Activated naive CD4-positive, alpha-beta T cell treated with anti-CD3 and anti-CD28 coated beads, Interleukin-2, amount 10 ng/mL, durations not matched to agents 7 days and 5 days (primary cell): ENCODE results near the gene FAT1.

Experiments used
- CTCF ChIA-PET: fragments of 350-600 bp; sonication (Branson Sonifier 250); formaldehyde crosslinking; loops from one replicate; lab custom pipeline; 2021; ENCODE audit warnings: antibody characterized with exemption; lab: Charles Lee
- DNase-seq: peaks from one replicate; pipeline ENCODE4 v3.0.0-alpha.2; 2020
- H3K27ac Mint-ChIP-seq: one replicate; pipeline ENCODE4 v1.8.0; 2021; ENCODE audit warnings: mild to moderate bottlenecking, moderate library complexity, mixed read lengths
- H3K27me3 Mint-ChIP-seq: one replicate; pipeline ENCODE4 v1.8.0; 2021; ENCODE audit warnings: mild to moderate bottlenecking, mixed read lengths
- H3K36me3 Mint-ChIP-seq: one replicate; pipeline ENCODE4 v1.8.0; 2021; ENCODE audit warnings: mixed read lengths
- H3K4me1 Mint-ChIP-seq: one replicate; pipeline ENCODE4 v1.8.0; 2021; ENCODE audit warnings: mixed read lengths
- H3K4me3 Mint-ChIP-seq: one replicate; pipeline ENCODE4 v1.8.0; 2021; ENCODE audit warnings: mild to moderate bottlenecking, moderate library complexity, mixed read lengths
- H3K9me3 Mint-ChIP-seq: one replicate; pipeline ENCODE4 v1.8.0; 2021; ENCODE audit warnings: mixed read lengths

Gene FAT1

DNA sequence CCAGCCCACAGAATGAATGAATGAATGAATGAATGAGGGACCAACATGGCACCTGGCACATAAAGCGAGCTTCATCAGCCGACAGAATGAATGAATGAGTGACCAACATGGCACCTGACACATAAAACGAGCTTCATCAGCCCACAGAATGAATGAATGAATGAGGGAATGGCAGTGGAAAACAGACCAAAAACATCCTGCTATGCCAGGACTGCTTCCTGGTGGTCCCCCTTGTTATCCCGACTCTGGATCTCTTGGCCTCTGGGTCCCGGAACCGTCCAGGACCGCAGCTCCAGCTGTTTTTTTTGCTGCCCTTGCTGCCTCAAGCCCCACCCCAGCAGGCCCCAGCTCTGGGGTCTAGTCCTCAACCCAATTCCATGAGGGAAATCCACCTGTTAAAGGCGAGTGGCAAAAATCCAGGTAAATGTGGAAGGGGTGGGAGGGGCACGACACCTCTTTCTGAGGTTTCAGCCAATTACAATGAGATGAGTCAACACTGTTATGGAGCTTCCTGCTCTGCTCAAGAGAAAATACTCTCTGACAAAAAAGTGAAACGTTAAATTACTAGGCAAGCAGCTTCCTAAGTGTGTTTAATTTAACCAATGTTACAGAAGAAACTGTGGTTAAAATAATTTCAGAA, 96.3 kb downstream of the FAT1 start:
- peaks cover 9% of the 10 kb centered on the region for H3K4me1 Mint-ChIP-seq
- H3K27ac Mint-ChIP-seq: no peak overlapping the region
- no peak for DNase-seq
- CTCF ChIA-PET: no interaction called here
- peaks cover 2% of the 10 kb centered on the region for H3K36me3 Mint-ChIP-seq
- H3K27me3 Mint-ChIP-seq: no peaks in the 10 kb centered on the region
- no peak overlapping the region for H3K4me3 Mint-ChIP-seq
- peaks cover 24% of the 10 kb centered on the region for H3K9me3 Mint-ChIP-seq

DNA sequence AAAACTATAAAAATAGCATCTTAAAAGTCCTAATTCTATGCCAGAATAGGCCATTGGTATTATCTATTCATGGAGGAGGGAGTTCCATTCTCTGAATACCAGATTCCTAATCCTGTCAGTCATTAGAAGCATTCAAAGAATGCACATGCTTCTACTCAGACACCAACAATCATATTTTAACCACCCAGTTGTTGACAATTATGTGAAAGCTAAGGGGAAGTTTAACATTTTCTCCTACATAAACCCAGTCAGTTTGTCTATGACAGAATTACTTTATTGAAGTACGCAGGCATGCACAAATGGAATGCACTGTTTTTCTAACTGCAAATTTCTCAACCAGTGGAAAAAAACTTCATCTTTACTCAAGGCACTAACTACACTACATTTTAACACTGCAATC, 98.7 kb downstream of the FAT1 start:
- Mint-ChIP-seq H3K27ac (no peak overlapping the region), H3K4me1 (peaks cover 9% of the 10 kb centered on the region), H3K4me3 (no peak overlapping the region), H3K36me3 (peaks cover 2% of the 10 kb centered on the region), H3K27me3 (no peaks in the 10 kb centered on the region), H3K9me3 (peaks cover 14% of the 10 kb centered on the region)
- CTCF ChIA-PET: no interaction called here
- no peak for DNase-seq

DNA sequence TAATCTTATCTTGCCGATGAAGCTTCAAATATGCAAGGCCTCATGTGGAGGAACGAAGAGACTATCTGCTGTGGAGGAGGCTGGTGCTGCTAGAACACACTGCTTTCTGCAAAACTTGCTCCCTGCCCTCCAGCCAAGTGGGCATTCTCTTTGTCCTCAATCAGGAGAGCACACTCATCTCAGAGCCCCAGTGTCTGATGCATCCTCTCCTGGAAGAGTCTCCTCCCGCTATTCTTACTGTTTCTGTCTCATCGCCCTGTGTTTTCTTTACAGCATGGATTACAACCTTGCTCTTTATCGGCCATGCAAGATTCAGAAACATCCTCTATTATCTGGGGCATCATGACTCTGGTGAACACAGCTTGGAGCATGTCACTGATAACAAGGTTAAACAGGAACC, 100.1 kb downstream of the FAT1 start:
- Mint-ChIP-seq H3K36me3 (peaks cover 2% of the 10 kb centered on the region), H3K4me1 (peaks cover 9% of the 10 kb centered on the region), H3K9me3 (peaks cover 10% of the 10 kb centered on the region), H3K4me3 (no peak overlapping the region), H3K27ac (no peak overlapping the region), H3K27me3 (no peaks in the 10 kb centered on the region)
- DNase-seq: no peak
- CTCF ChIA-PET: no interaction called here

DNA sequence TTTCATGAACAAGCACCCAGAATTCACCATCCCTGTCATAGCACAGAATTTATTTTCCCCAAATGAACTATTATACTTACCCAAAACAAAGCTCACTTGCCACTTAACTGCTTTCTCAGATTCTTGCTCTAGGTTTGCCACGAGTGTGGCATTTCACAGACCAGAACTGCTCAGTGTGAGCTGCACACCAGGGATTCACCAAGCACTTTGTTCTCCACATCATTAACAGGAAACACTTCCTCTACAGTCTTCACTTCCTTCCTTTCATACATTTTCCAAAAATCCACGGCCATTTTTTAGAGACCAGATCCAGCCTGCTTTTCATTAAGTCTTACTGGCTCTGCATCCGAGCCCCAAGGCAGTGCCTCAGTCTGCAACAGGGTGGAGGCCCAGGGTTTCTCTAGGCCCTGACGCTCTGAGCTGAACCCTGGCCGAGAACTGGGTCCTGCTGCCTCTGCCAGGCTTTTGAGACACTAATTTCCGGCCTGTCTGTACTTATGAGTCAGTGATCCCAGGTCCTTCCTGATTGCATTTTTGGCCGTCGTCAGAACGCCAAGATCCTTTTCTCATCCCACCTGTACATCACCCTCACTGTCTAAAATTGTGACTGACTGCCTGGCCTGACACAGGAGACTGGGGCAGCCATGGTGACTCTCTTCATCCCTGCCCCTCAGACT, 100.7 kb downstream of the FAT1 start:
- peaks cover 5% of the 10 kb centered on the region for H3K4me1 Mint-ChIP-seq
- H3K27me3 Mint-ChIP-seq: no peaks in the 10 kb centered on the region
- H3K27ac Mint-ChIP-seq: no peak overlapping the region
- H3K9me3 Mint-ChIP-seq: peaks cover 4% of the 10 kb centered on the region
- H3K4me3 Mint-ChIP-seq: no peak overlapping the region
- peaks cover 2% of the 10 kb centered on the region for H3K36me3 Mint-ChIP-seq
- DNase-seq: no peak
- CTCF ChIA-PET: no interaction called here

DNA sequence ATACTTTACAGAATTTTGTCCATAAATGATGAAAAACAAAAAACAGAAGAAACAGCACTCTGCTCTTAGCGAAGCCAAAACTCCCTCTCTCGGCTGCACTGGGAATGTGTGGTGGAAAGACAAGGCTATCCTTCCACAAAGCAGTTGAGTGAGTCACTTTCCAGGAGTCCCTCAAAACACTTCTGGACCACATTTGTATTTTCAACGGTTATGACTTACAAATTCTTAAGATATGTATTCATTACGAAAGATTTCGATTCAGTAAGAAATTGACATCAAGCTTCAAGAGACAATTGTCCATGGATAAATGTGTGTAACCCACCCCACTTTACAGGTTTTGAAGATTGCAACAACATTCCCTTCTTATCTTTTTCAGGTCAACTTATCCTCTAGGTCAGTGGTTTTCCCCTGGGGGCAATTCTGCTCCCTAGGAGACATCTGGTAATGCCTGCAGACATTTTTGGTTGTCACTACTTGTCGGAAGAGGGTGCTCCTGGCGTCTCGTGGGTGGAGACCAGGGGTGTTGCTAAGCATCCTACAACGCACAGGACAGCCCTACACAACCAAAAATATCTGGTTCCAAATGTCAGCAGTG, 101.6 kb downstream of the FAT1 start:
- H3K27ac Mint-ChIP-seq: no peak overlapping the region
- no peaks in the 10 kb centered on the region for H3K4me1 Mint-ChIP-seq
- peaks cover 3% of the 10 kb centered on the region for H3K9me3 Mint-ChIP-seq
- DNase-seq: no peak
- no peak overlapping the region for H3K4me3 Mint-ChIP-seq
- H3K27me3 Mint-ChIP-seq: no peaks in the 10 kb centered on the region
- CTCF ChIA-PET: no interaction called here
- no peaks in the 10 kb centered on the region for H3K36me3 Mint-ChIP-seq

DNA sequence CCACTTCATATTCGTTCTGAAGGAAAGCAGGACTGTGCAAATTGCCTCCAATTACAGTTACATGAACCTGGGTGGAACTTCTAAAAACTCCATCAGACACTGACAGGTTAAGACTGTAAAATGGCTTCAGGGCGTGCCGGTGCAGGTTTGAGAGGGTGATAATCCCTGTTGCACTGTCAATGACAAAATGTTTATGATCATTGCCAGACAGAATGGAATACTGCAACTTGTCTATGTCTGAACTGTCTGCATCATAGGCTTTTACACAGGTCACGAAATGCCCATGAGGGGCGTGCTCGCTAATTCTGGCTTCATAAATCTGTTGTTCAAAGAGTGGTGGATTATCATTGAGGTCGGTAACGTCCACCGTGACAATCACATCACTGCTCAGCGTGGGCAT, 104.6 kb downstream of the FAT1 start:
- H3K36me3 Mint-ChIP-seq: no peaks in the 10 kb centered on the region
- no peaks in the 10 kb centered on the region for H3K4me1 Mint-ChIP-seq
- peaks cover 5% of the 10 kb centered on the region for H3K9me3 Mint-ChIP-seq
- no peak for DNase-seq
- CTCF ChIA-PET: no interaction called here
- no peaks in the 10 kb centered on the region for H3K27me3 Mint-ChIP-seq
- H3K4me3 Mint-ChIP-seq: no peak overlapping the region
- no peak overlapping the region for H3K27ac Mint-ChIP-seq

DNA sequence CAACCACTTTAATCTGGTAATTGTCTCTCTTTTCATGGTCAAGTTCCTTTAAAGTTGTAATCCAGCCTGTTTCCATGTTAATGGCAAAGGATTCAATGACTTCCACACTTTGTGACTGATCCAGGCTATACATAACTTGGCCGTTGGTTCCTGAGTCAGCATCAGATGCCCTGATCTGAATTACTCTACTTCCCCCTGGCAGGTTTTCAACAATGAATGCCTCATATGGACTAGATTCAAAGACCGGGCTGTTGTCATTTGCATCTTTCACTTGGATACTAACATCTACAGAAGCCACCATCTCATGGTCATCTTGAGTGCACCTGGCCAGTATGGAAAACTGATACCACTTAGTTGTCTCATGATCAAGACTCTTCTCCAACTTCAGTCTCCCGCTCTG, 105.7 kb downstream of the FAT1 start:
- CTCF ChIA-PET: no interaction called here
- Mint-ChIP-seq H3K36me3 (no peaks in the 10 kb centered on the region), H3K27me3 (no peaks in the 10 kb centered on the region), H3K4me1 (no peaks in the 10 kb centered on the region), H3K4me3 (no peak overlapping the region), H3K27ac (no peak overlapping the region), H3K9me3 (peaks cover 5% of the 10 kb centered on the region)
- DNase-seq: no peak

DNA sequence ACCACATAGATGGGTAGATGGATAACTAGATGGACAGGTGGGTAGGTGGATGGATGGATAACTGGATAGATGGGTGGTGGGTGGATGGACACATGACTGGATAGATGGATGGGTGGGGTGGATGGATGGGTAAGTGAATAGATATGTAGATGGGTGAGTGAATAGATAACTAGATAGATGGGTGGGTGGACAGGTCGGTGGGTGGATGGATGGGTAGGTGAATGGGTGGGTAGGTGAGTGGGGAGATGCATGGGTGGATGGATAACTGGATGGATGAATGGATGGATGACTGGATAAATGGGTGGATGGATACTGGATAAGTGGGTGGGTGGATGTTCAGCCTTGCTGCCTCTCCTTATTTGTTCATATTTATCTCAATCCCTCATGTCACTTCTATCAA, 116.2 kb downstream of the FAT1 start:
- no peaks in the 10 kb centered on the region for H3K27me3 Mint-ChIP-seq
- no peaks in the 10 kb centered on the region for H3K36me3 Mint-ChIP-seq
- no peak for DNase-seq
- H3K4me3 Mint-ChIP-seq: no peak overlapping the region
- no peaks in the 10 kb centered on the region for H3K9me3 Mint-ChIP-seq
- H3K4me1 Mint-ChIP-seq: no peaks in the 10 kb centered on the region
- H3K27ac Mint-ChIP-seq: no peak overlapping the region
- CTCF ChIA-PET: no interaction called here

DNA sequence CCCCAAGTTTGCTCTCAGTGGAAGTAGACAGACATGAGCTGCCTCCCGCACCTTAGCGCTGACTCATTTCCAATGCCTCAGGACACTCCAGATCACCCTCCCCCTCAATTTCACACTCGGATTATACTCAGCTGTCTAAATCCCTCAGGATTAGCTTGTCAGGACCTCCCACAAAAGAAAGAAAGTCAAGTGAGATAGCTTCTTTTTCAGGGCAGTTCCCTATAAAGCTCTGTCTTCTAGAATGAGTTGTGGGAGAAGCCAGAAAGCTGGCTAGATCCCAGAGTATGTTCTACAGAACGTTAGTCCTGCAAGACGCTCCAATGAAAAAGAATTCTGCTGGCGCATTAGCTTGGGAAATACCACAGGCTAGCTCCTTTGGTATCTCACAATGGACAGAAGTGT, 117.1 kb downstream of the FAT1 start:
- Mint-ChIP-seq H3K27me3 (no peaks in the 10 kb centered on the region), H3K4me3 (no peak overlapping the region), H3K4me1 (no peaks in the 10 kb centered on the region), H3K9me3 (no peaks in the 10 kb centered on the region), H3K27ac (no peak overlapping the region), H3K36me3 (no peaks in the 10 kb centered on the region)
- CTCF ChIA-PET: no interaction called here
- no peak for DNase-seq

DNA sequence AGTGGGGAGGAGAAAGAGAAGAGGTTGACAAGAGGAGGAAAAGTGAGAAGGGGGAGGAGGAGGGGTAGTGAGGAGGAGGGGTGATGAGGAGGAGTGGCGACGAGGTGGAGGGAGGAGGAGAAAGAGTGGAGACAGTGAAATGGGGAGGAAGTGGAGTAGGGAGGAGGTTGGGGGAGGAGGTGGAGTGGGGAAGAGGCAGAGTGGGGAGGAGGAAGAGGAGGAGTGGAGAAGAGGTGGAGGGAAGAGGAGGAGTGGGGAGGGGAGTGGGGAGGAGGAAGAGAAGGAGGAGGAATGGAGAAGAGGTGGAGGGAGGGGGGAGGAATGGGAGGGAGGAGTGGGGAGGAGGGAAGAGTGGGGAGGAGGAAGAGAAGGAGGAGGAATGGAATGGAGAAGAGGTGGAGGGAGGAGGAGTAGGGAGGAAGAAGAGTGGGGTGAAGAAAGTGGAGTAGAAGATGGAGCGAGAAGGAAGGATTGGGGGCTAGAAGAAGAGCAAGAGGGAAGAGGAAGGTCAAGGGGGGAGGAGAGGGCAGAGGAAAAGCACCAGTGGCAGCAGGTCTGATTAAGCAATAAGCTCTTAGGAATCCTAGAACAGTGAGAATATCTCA, 118.3 kb downstream of the FAT1 start:
- no peaks in the 10 kb centered on the region for H3K36me3 Mint-ChIP-seq
- H3K9me3 Mint-ChIP-seq: no peaks in the 10 kb centered on the region
- H3K4me3 Mint-ChIP-seq: no peak overlapping the region
- H3K4me1 Mint-ChIP-seq: no peaks in the 10 kb centered on the region
- no peaks in the 10 kb centered on the region for H3K27me3 Mint-ChIP-seq
- CTCF ChIA-PET: no interaction called here
- no peak overlapping the region for H3K27ac Mint-ChIP-seq
- DNase-seq: no peak

DNA sequence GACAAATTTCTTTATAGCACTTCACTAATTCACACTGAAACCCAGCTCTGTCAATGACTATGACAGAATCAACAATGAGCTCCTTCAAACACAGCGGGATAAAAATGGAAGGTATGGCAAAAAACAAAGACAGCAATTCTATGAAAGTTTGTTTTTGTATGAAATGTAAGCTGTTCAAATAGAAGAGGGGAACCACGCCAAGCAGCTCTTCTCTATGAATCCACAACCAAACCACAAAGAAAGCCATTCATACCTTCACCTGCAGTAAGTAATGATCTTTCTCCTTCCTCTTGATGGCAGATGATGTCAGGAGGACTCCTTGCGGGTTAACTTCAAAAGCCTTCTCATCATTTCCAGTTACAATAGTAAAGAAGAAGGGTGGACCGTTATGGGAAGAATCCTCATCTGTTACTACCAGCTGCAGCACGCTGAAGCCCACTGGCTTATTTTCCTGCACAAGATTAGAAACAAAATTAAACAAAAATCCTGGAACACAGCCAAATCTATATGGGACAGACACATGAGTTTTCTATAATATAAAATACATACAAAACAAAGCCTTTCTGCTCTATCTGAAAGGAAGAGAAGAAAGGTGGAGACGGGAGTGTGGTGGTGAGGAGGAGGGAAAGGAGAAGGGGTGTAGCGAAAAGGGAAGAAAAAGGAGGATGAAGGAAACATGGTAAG, 119.4 kb downstream of the FAT1 start:
- no peak for DNase-seq
- H3K9me3 Mint-ChIP-seq: no peaks in the 10 kb centered on the region
- H3K4me1 Mint-ChIP-seq: no peaks in the 10 kb centered on the region
- H3K27ac Mint-ChIP-seq: no peak overlapping the region
- H3K4me3 Mint-ChIP-seq: no peak overlapping the region
- CTCF ChIA-PET: interaction anchor here (1.4 kb wide), 1 partner anchor 17 kb away, joined by 4 read pairs; no protein-coding TSS in a partner anchor
- H3K27me3 Mint-ChIP-seq: no peaks in the 10 kb centered on the region
- no peaks in the 10 kb centered on the region for H3K36me3 Mint-ChIP-seq

DNA sequence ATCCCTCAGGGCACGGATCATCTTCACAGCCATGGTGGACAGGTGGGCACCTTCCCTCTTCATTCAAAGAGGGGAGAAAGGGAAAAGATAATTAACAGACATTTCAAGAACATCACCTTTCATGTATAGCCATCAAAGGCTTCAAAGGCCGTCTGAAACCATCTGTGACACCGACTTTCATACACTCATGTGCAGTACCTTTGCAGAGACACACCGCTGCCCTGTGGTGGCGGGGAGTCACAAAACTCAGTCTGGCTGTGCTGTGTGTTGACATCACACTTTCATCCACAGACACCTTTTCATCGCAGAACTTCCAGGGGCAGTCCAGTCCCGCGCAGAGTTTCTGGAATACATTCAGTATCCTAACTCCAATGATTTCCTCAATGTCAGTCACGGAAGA, 120.7 kb downstream of the FAT1 start:
- no peak for DNase-seq
- no peaks in the 10 kb centered on the region for H3K27me3 Mint-ChIP-seq
- H3K36me3 Mint-ChIP-seq: no peaks in the 10 kb centered on the region
- CTCF ChIA-PET: interaction anchor here (1.4 kb wide), 1 partner anchor 16 kb away, joined by 4 read pairs; no protein-coding TSS in a partner anchor
- no peaks in the 10 kb centered on the region for H3K9me3 Mint-ChIP-seq
- H3K27ac Mint-ChIP-seq: no peak overlapping the region
- H3K4me1 Mint-ChIP-seq: no peaks in the 10 kb centered on the region
- H3K4me3 Mint-ChIP-seq: no peak overlapping the region

DNA sequence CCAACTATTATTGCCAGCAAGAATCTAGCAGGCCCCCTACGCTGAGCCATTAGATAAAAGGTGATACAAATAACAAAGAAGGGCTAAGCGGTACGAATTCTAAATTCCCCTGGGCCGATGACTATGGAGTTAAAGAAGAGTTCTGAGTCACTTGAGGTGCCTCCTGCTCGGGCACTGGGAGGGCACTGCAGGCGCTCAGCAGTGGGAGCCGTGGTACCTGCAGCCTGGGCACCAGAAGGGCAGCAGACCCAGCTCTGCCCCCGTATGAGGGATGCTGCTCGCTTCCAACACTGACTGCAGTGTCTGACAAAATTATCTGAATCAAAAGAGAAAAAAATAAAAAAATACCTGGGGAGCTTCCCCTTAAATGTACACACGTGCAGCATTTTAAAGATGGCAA, 124.2 kb downstream of the FAT1 start:
- H3K4me3 Mint-ChIP-seq: no peak overlapping the region
- H3K36me3 Mint-ChIP-seq: no peaks in the 10 kb centered on the region
- H3K9me3 Mint-ChIP-seq: no peaks in the 10 kb centered on the region
- no peak overlapping the region for H3K27ac Mint-ChIP-seq
- DNase-seq: no peak
- CTCF ChIA-PET: interaction anchor here (1.9 kb wide), 1 partner anchor 12 kb away, joined by 6 read pairs; no protein-coding TSS in a partner anchor
- H3K27me3 Mint-ChIP-seq: no peaks in the 10 kb centered on the region
- H3K4me1 Mint-ChIP-seq: no peaks in the 10 kb centered on the region

DNA sequence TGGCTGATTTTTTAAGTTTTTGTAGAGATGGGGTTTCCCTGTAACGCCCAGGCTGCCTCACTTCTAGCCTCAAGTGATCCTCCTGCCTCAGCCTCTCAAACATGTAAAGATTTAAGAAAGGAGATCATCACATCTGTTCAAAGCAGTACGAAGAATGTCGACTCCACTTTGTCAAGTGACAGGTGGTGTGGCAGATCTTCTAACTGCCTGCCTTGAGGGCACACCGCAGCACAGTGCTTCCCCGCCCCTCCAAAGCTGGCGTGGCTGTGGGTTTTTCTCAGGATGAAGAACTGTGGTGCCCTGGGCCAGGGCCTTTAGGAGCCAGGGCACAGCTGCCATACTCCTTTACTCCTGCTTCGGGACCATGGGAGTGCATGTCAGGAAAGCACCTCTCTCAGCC, 125.0 kb downstream of the FAT1 start:
- Mint-ChIP-seq H3K4me1 (no peaks in the 10 kb centered on the region), H3K27me3 (no peaks in the 10 kb centered on the region), H3K9me3 (no peaks in the 10 kb centered on the region), H3K36me3 (no peaks in the 10 kb centered on the region), H3K4me3 (no peak overlapping the region), H3K27ac (peak overlapping the region; percentile 45)
- CTCF ChIA-PET: interaction anchor here (1.9 kb wide), 1 partner anchor 11 kb away, joined by 6 read pairs; no protein-coding TSS in a partner anchor
- DNase-seq: no peak
